ENCODE data around the gene OR52E4.

DNA sequence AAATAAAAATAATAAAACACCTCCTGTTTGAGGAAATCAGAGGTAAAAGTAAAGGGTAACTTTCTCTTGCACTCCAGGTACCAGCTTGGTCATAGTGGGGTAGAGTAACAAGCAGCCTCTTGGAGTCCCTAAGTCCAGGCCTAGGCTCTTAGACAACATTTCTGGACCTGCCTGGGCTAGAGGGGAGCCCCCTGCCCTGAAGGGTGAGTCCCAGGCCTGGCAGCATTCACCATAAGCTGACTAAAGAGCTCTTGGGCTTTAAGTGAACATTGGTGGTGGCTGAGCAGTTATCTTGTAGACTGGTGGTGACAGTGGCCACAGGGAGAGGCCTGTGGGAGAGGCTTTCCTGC is 43.0 kb downstream of the OR52E4 start:
- TF ChIP-seq, protein P1, sequence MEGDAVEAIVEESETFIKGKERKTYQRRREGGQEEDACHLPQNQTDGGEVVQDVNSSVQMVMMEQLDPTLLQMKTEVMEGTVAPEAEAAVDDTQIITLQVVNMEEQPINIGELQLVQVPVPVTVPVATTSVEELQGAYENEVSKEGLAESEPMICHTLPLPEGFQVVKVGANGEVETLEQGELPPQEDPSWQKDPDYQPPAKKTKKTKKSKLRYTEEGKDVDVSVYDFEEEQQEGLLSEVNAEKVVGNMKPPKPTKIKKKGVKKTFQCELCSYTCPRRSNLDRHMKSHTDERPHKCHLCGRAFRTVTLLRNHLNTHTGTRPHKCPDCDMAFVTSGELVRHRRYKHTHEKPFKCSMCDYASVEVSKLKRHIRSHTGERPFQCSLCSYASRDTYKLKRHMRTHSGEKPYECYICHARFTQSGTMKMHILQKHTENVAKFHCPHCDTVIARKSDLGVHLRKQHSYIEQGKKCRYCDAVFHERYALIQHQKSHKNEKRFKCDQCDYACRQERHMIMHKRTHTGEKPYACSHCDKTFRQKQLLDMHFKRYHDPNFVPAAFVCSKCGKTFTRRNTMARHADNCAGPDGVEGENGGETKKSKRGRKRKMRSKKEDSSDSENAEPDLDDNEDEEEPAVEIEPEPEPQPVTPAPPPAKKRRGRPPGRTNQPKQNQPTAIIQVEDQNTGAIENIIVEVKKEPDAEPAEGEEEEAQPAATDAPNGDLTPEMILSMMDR (IDR thresholded peaks at IDR 0.05; ENCODE audit: borderline replicate concordance, extremely low read depth, low read length, poor library complexity, severe bottlenecking), result no peak
- TF ChIP-seq EZH2 (IDR thresholded peaks at IDR 0.05; ENCODE audit: borderline replicate concordance, low read depth, low read length, severe bottlenecking), result no peak

All from DND-41 (cell line).